GM18861 (cell line): ENCODE measurements around the gene ZNF692.
A peak's percentile ranks its signal among the peaks of the same experiment; 100 is the strongest.
"Not testable (repeated sequence)": the region's sequence is repeated elsewhere in the genome, so short reads cannot be mapped to it uniquely, and the experiment has no call there.

Source experiments
- ATAC-seq: cut with Tn5 transposase; IDR thresholded peaks from one replicate; pipeline ENCODE4 v1.9.1; 2021; ENCODE audit not compliant: unreplicated experiment

Gene ZNF692

GRCh38 chr1:248882427-248882826, 23.5 kb upstream of the ZNF692 start:
- not testable (repeated sequence) for ATAC-seq

- ATAC-seq, result no peak
Measured at GRCh38 chr1:248881261-248881660, 22.4 kb upstream of the ZNF692 start.

GRCh38 chr1:248873993-248874533, 15.2 kb upstream of the ZNF692 start:
- ATAC-seq, result peak; percentile 55

- ATAC-seq, result peak; percentile 75
Measured at GRCh38 chr1:248873409-248873992, 14.6 kb upstream of the ZNF692 start.

GRCh38 chr1:248872752-248873408, 14.0 kb upstream of the ZNF692 start:
- peak; percentile 18 for ATAC-seq

- ATAC-seq, result no peak
Measured at GRCh38 chr1:248871837-248872401, 13.0 kb upstream of the ZNF692 start.

GRCh38 chr1:248862998-248863881, 4.4 kb upstream of the ZNF692 start:
- ATAC-seq, result peak; percentile 48

- ATAC-seq, result no peak
Measured at GRCh38 chr1:248862695-248862997, 3.8 kb upstream of the ZNF692 start.

- ATAC-seq, result no peak
Measured at GRCh38 chr1:248861616-248862015, 2.7 kb upstream of the ZNF692 start.

- no peak for ATAC-seq
Measured at GRCh38 chr1:248860007-248860406, 1.1 kb upstream of the ZNF692 start.

GRCh38 chr1:248858096-248858890, 592 bp downstream of the ZNF692 start:
- peak; percentile 22 for ATAC-seq

- ATAC-seq, result no peak
Measured at GRCh38 chr1:248857749-248858095, 1.2 kb downstream of the ZNF692 start.

- ATAC-seq, result no peak
Measured at GRCh38 chr1:248857201-248857600, 1.7 kb downstream of the ZNF692 start.

GRCh38 chr1:248856176-248856575, 2.7 kb downstream of the ZNF692 start:
- no peak for ATAC-seq

GRCh38 chr1:248855580-248855979, 3.3 kb downstream of the ZNF692 start:
- ATAC-seq, result no peak

GRCh38 chr1:248853663-248854375, 5.1 kb downstream of the ZNF692 start:
- ATAC-seq, result no peak

- no peak for ATAC-seq
Measured at GRCh38 chr1:248852481-248853405, 6.1 kb downstream of the ZNF692 start.

GRCh38 chr1:248851390-248851789, 7.5 kb downstream of the ZNF692 start:
- ATAC-seq, result no peak
